ENCODE data around the gene DDRGK1.

The DDRGK1 gene

GRCh38 chr20:3208786-3209256, 4.3 kb upstream of the DDRGK1 start:
- peak overlapping the region; percentile 95 for H3K4me3 ChIP-seq (ENCODE audit: insufficient read depth, low read length, poor library complexity, severe bottlenecking)
- no peaks in the 10 kb centered on the region for H3K36me3 ChIP-seq (ENCODE audit: low read length)
- H3K9me3 ChIP-seq (ENCODE audit: insufficient read depth, low read length): no peaks in the 10 kb centered on the region
- peaks cover 3% of the 10 kb centered on the region; the same call in 1 of the 2 replicates for H3F3A ChIP-seq (ENCODE audit: insufficient read depth)
- peak overlapping the region; percentile 96 for H3K9ac ChIP-seq (ENCODE audit: low read length)
- no peaks in the 10 kb centered on the region for H3K27me3 ChIP-seq (ENCODE audit: low read length)
- peak overlapping the region; percentile 85 for H3K4me2 ChIP-seq (ENCODE audit: low read depth, low read length, poor library complexity, severe bottlenecking)
- peak overlapping the region; percentile 67 for H3K27ac ChIP-seq (ENCODE audit: low read depth, low read length)
- peak overlapping the region; percentile 83 for H2AFZ ChIP-seq (ENCODE audit: low read depth, low read length, severe bottlenecking)
- TF ChIP-seq, protein P1, sequence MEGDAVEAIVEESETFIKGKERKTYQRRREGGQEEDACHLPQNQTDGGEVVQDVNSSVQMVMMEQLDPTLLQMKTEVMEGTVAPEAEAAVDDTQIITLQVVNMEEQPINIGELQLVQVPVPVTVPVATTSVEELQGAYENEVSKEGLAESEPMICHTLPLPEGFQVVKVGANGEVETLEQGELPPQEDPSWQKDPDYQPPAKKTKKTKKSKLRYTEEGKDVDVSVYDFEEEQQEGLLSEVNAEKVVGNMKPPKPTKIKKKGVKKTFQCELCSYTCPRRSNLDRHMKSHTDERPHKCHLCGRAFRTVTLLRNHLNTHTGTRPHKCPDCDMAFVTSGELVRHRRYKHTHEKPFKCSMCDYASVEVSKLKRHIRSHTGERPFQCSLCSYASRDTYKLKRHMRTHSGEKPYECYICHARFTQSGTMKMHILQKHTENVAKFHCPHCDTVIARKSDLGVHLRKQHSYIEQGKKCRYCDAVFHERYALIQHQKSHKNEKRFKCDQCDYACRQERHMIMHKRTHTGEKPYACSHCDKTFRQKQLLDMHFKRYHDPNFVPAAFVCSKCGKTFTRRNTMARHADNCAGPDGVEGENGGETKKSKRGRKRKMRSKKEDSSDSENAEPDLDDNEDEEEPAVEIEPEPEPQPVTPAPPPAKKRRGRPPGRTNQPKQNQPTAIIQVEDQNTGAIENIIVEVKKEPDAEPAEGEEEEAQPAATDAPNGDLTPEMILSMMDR (IDR thresholded peaks at IDR 0.05; ENCODE audit: insufficient read depth, low read length, poor library complexity, severe bottlenecking): no peak
- H3K79me2 ChIP-seq (ENCODE audit: insufficient read depth, low read length): peaks cover 49% of the 10 kb centered on the region
- H4K20me1 ChIP-seq (ENCODE audit: low read depth, low read length): no peaks in the 10 kb centered on the region
- H3K9me2 ChIP-seq (replicated peaks; ENCODE audit: insufficient read depth, low read length): no peaks in the 10 kb centered on the region

DNA sequence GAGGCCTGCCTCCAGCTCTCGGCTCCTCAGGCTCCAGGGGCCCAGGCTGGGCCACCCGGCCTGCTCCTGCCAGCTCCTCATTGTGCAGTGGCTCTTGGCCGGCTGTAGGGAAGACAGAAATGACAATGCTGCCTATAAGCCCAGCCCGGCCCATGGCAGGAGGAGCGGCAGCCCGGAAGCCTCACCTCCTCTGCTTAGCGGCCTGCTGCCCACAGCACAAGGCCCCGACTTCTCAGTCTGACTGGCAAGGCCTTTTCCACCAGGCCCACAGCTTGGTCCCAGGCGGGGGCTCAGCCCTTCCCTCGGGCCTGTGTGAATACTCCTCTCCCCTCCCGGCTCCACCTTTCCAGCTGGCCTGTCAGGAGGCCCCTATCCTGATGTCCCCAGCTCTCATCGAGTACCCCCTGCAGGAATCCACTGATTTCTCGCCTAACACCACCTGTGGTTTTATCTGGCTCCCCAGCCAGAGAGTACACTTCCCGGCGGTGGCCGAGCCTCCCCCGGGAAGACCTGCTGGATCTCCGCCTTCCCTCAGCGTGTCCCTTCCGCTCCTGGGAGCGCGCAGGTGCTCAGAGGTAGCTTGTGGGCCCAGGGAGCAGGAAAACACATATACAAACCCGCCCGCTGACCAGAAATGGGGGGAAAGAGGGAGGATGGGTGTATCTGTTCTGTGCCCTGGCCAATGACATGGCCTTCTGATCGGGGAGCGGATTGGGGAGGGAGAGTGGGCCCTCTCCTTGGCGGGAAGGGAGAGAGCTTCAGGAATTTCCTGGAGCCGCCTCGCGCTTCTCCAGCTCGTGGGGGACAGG, 963 bp downstream of the DDRGK1 start:
- H2AFZ ChIP-seq (ENCODE audit: low read depth, low read length, severe bottlenecking): peak overlapping the region; percentile 68
- H3K79me2 ChIP-seq (ENCODE audit: insufficient read depth, low read length): peaks cover 15% of the 10 kb centered on the region
- peak overlapping the region; percentile 92 for H3K9ac ChIP-seq (ENCODE audit: low read length)
- H3K27ac ChIP-seq (ENCODE audit: low read depth, low read length): peak overlapping the region; percentile 79
- no peaks in the 10 kb centered on the region for H3K36me3 ChIP-seq (ENCODE audit: low read length)
- TF ChIP-seq, protein P1 (IDR thresholded peaks at IDR 0.05; ENCODE audit: insufficient read depth, low read length, poor library complexity, severe bottlenecking): no peak
- no peak for TF ChIP-seq EZH2phosphoT487 (conservative IDR thresholded peaks at IDR 0.05; ENCODE audit: low read length)
- peak overlapping the region; percentile 70 for H3K4me3 ChIP-seq (ENCODE audit: insufficient read depth, low read length, poor library complexity, severe bottlenecking)
- no peaks in the 10 kb centered on the region for H3K27me3 ChIP-seq (ENCODE audit: low read length)
- no peaks in the 10 kb centered on the region for H3K9me2 ChIP-seq (replicated peaks; ENCODE audit: insufficient read depth, low read length)
- peaks cover 3% of the 10 kb centered on the region; the same call in 1 of the 2 replicates for H3F3A ChIP-seq (ENCODE audit: insufficient read depth)
- H4K20me1 ChIP-seq (ENCODE audit: low read depth, low read length): no peaks in the 10 kb centered on the region
- H3K4me2 ChIP-seq (ENCODE audit: low read depth, low read length, poor library complexity, severe bottlenecking): peak overlapping the region; percentile 86
- H3K9me3 ChIP-seq (ENCODE audit: insufficient read depth, low read length): no peaks in the 10 kb centered on the region

GRCh38 chr20:3202965-3203314, 1.5 kb downstream of the DDRGK1 start:
- Histone ChIP-seq H3K36me3 (ENCODE audit: low read length) (no peaks in the 10 kb centered on the region), H3F3A (ENCODE audit: insufficient read depth) (peaks cover 3% of the 10 kb centered on the region; the same call in 1 of the 2 replicates), H3K9me2 (replicated peaks; ENCODE audit: insufficient read depth, low read length) (no peaks in the 10 kb centered on the region), H3K4me3 (ENCODE audit: insufficient read depth, low read length, poor library complexity, severe bottlenecking) (peak overlapping the region; percentile 70), H3K9me3 (ENCODE audit: insufficient read depth, low read length) (no peaks in the 10 kb centered on the region), H3K79me2 (ENCODE audit: insufficient read depth, low read length) (peaks cover 11% of the 10 kb centered on the region), H4K20me1 (ENCODE audit: low read depth, low read length) (no peaks in the 10 kb centered on the region), H3K27ac (ENCODE audit: low read depth, low read length) (peak overlapping the region; percentile 79), H3K27me3 (ENCODE audit: low read length) (no peaks in the 10 kb centered on the region), H3K4me2 (ENCODE audit: low read depth, low read length, poor library complexity, severe bottlenecking) (peak overlapping the region; percentile 86), H2AFZ (ENCODE audit: low read depth, low read length, severe bottlenecking) (peak overlapping the region; percentile 68), H3K9ac (ENCODE audit: low read length) (peak overlapping the region; percentile 92)
- TF ChIP-seq, protein P1 (IDR thresholded peaks at IDR 0.05; ENCODE audit: insufficient read depth, low read length, poor library complexity, severe bottlenecking): no peak
- no peak for TF ChIP-seq EZH2phosphoT487 (conservative IDR thresholded peaks at IDR 0.05; ENCODE audit: low read length)

Data from SU-DHL-6 (cell line).